Caco-2 (cell line): Measurements from ENCODE around the gene MYO7B. TPM values are rescaled to one million over a fixed set of nuclear protein-coding genes. Genes with fewer than 3 reads are reported as not detected.

Source experiments
- BruUV-seq: library from RNA; stranded (reverse); fragments of 400-500 nt; replicated peaks from 2 replicates; lab custom pipeline; 2021; lab: Mats Ljungman, UMichigan
- CTCF ChIA-PET: fragments of 300-600 bp; sonication (Branson Sonifier 250); formaldehyde crosslinking; loops from one replicate; lab custom pipeline; 2022; ENCODE audit warnings: antibody characterized with exemption; lab: Charles Lee
- POLR2A ChIA-PET: fragments of 300-600 bp; sonication (Branson Sonifier 250); formaldehyde crosslinking; loops from one replicate; lab custom pipeline; 2022; ENCODE audit warnings: antibody characterized with exemption; lab: Charles Lee
- DNase-seq, 2 experiments: peaks; one replicate each; pipeline versions ENCODE4 v3.0.0 to v3.0.0-alpha.2; 2020 to 2022
- H3K27me3 ChIP-seq: replicated peaks from 2 replicates; pipeline ENCODE4 v1.6.0; 2011; ENCODE audit warnings: low read length; ENCODE audit not compliant: control insufficient read depth, insufficient read depth
- H3K36me3 ChIP-seq: 2 replicates; pipeline ENCODE4 v1.5.1; 2011; ENCODE audit warnings: low read length; ENCODE audit not compliant: control insufficient read depth, insufficient read depth
- H3K4me1 ChIP-seq: fragments of 250-450 bp; sonication (Bioruptor Pico); 2 replicates; pipeline ENCODE4 v1.5.1; 2020; ENCODE audit warnings: mild to moderate bottlenecking
- H3K4me3 ChIP-seq: 2 replicates; pipeline ENCODE4 v1.5.1; 2011; ENCODE audit warnings: low read depth, mild to moderate bottlenecking, control low read depth, low read length
- H3K9me3 ChIP-seq: fragments of 250-450 bp; sonication (Bioruptor Pico); 2 replicates; pipeline ENCODE4 v1.5.1; 2020; ENCODE audit warnings: mild to moderate bottlenecking, moderate library complexity
- H3K27ac Mint-ChIP-seq: one replicate; pipeline ENCODE4 v1.8.0; 2022; ENCODE audit warnings: mixed read lengths; ENCODE audit not compliant: unreplicated experiment
- H3K27me3 Mint-ChIP-seq: one replicate; pipeline ENCODE4 v1.8.0; 2022; ENCODE audit warnings: mixed read lengths; ENCODE audit not compliant: insufficient read depth, unreplicated experiment
- H3K36me3 Mint-ChIP-seq: one replicate; pipeline ENCODE4 v1.8.0; 2022; ENCODE audit warnings: mild to moderate bottlenecking, mixed read lengths; ENCODE audit not compliant: insufficient read depth, unreplicated experiment
- H3K4me1 Mint-ChIP-seq: one replicate; pipeline ENCODE4 v1.8.0; 2022; ENCODE audit warnings: low read depth, mixed read lengths; ENCODE audit not compliant: unreplicated experiment
- H3K4me3 Mint-ChIP-seq: one replicate; pipeline ENCODE4 v1.8.0; 2022; ENCODE audit warnings: mild to moderate bottlenecking, moderate library complexity, mixed read lengths; ENCODE audit not compliant: unreplicated experiment
- H3K9me3 Mint-ChIP-seq: one replicate; pipeline ENCODE4 v1.8.0; 2022; ENCODE audit warnings: mixed read lengths; ENCODE audit not compliant: unreplicated experiment
- CTCF ChIP-seq, 2 experiments: fragments of 200-600 bp in 1 of 2; IDR thresholded peaks; 1 replicate in 1 of 2; 2 replicates in 1 of 2; pipeline versions ENCODE4 v1.5.1 to v1.8.0; 2011 to 2022; ENCODE audit warnings: antibody characterized with exemption in 1 of 2, control low read depth in 1 of 2, inconsistent platforms in 1 of 2, low read depth in 1 of 2, low read length in 1 of 2, mild to moderate bottlenecking in 1 of 2, moderate library complexity in 1 of 2; ENCODE audit not compliant: insufficient read depth in 1 of 2, severe bottlenecking in 1 of 2, unreplicated experiment in 1 of 2
- intact Hi-C: fragments of 100-400 bp; cut with micrococcal nuclease; formaldehyde crosslinking; loops from one replicate; pipeline ENCODE4 v1.10.0; 2022; ENCODE audit not compliant: unreplicated experiment
- total RNA-seq: library from RNA; stranded (reverse); gene quantifications from 2 replicates; pipeline ENCODE4 v1.2.3, GENCODE V29; 2022

Gene MYO7B
- total RNA-seq, 1 experiment from 2014 or later, result 0.27 TPM

GRCh38 chr2:127504552-127505430 is 30.7 kb upstream of the MYO7B start:
- ChIA-PET POLR2A (no interaction called here), CTCF (no interaction called here)
- intact Hi-C loops, result no loop called here

DNA sequence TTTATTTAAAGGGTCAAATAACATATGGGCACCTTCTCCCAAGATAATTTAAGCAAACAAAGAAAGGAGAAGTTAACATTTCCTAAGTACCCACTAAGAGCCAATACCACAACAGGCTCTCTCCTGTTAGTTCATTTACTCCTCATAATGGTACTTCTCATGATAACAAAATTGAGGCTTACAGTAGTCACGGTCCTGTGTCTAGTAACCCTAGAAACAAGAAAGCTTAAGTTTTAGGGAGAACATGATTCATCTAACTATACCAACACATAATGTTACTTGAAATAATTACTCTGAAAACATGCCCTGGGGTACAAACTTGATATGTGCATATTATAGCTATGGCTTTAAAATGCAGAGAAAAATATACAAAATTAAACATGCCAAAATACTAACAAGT is 29.0 kb upstream of the MYO7B start:
- no peak overlapping the region for H3K27ac Mint-ChIP-seq
- TF ChIP-seq CTCF (IDR thresholded peaks at IDR 0.05; ENCODE audit: insufficient read depth in 1 of 2, low read depth in 1 of 2, low read length in 1 of 2, severe bottlenecking in 1 of 2, unreplicated experiment in 1 of 2), result no peak
- no peak overlapping the region for H3K4me3 Mint-ChIP-seq
- no peak for DNase-seq
- peaks cover 2% of the 10 kb centered on the region; the same call in 1 of the 2 replicates for H3K36me3 ChIP-seq
- 0 out of 2 replicates have a peak, but pooled peaks cover 14% of the 10 kb centered on the region for H3K4me1 ChIP-seq
- H3K27me3 ChIP-seq, result no peaks in the 10 kb centered on the region
- no TSS peak for BruUV-seq
- H3K9me3 ChIP-seq, result no peaks in the 10 kb centered on the region
- no peak overlapping the region for H3K4me3 ChIP-seq
- ChIA-PET POLR2A (no interaction called here), CTCF (no interaction called here)
- intact Hi-C loops, result no loop called here
- no peaks in the 10 kb centered on the region for H3K27me3 Mint-ChIP-seq
- peaks cover 16% of the 10 kb centered on the region for H3K4me1 Mint-ChIP-seq
- H3K36me3 Mint-ChIP-seq, result peaks cover 60% of the 10 kb centered on the region
- no peaks in the 10 kb centered on the region for H3K9me3 Mint-ChIP-seq

More at GRCh38 chr2:127504552-127505430, 30.7 kb upstream of the MYO7B start:
- H3K4me3 ChIP-seq, result no peak overlapping the region
- no peaks in the 10 kb centered on the region for H3K27me3 Mint-ChIP-seq
- BruUV-seq, result TSS peak; percentile 73
- no peak for DNase-seq
- no peak for TF ChIP-seq CTCF (IDR thresholded peaks at IDR 0.05; ENCODE audit: insufficient read depth in 1 of 2, low read depth in 1 of 2, low read length in 1 of 2, severe bottlenecking in 1 of 2, unreplicated experiment in 1 of 2)
- 0 out of 2 replicates have a peak, but pooled peaks cover under 1% of the 10 kb centered on the region for H3K4me1 ChIP-seq
- H3K9me3 Mint-ChIP-seq, result no peaks in the 10 kb centered on the region
- H3K4me1 Mint-ChIP-seq, result peaks cover 5% of the 10 kb centered on the region
- H3K27me3 ChIP-seq, result no peaks in the 10 kb centered on the region
- H3K36me3 Mint-ChIP-seq, result peaks cover 70% of the 10 kb centered on the region
- no peak overlapping the region for H3K27ac Mint-ChIP-seq
- H3K36me3 ChIP-seq, result peaks cover 2% of the 10 kb centered on the region
- no peaks in the 10 kb centered on the region for H3K9me3 ChIP-seq
- H3K4me3 Mint-ChIP-seq, result no peak overlapping the region

GRCh38 chr2:127508023-127508630 is 27.4 kb upstream of the MYO7B start:
- CTCF ChIA-PET, result no interaction called here
- Histone ChIP-seq H3K27me3 (no peaks in the 10 kb centered on the region), H3K36me3 (peaks cover 2% of the 10 kb centered on the region; the same call in 1 of the 2 replicates), H3K4me3 (no peak overlapping the region), H3K4me1 (0 out of 2 replicates have a peak, but pooled peaks cover 16% of the 10 kb centered on the region), H3K9me3 (no peaks in the 10 kb centered on the region)
- Mint-ChIP-seq H3K4me1 (peaks cover 20% of the 10 kb centered on the region), H3K36me3 (peaks cover 45% of the 10 kb centered on the region), H3K27ac (no peak overlapping the region), H3K4me3 (no peak overlapping the region), H3K9me3 (no peaks in the 10 kb centered on the region), H3K27me3 (no peaks in the 10 kb centered on the region)
- POLR2A ChIA-PET, result interaction anchor here (1.5 kb wide), 1 partner anchor 19 kb away, joined by 4 read pairs; the partner anchor contains the start of gene IWS1
- no peak for DNase-seq
- no TSS peak for BruUV-seq
- no peak for TF ChIP-seq CTCF (IDR thresholded peaks at IDR 0.05; ENCODE audit: insufficient read depth in 1 of 2, low read depth in 1 of 2, low read length in 1 of 2, severe bottlenecking in 1 of 2, unreplicated experiment in 1 of 2)
- intact Hi-C loops, result no loop called here
